AML-193 (cell line): ENCODE measurements around the gene LRAT.
A peak's percentile ranks its signal among the peaks of the same experiment; 100 is the strongest.

ENCODE experiments used
- DNase-seq, 2 experiments: peaks; one replicate each; lab custom pipeline; 2025; lab: John Stamatoyannopoulos, UW

LRAT gene

DNA sequence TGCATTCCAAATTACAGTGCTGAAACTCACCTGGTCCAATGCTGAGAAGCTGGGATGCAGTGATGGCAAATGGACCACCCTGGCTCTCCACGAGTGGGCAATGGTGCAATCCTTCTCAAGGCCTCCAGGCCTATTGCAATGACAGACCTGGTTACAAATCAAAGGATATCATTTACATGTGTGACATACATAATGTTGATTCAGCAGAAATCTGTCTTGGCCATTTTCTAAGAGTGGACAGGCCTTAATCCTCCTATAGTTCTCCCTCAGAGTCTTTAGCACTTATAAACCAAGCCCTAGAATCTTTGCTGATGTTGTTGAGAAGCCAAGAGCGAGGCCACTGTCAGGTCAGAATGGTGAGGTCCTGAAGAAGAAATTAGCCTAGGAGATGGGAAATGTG lies 17.1 kb downstream of the LRAT start:
- DNase-seq: no peak

DNA sequence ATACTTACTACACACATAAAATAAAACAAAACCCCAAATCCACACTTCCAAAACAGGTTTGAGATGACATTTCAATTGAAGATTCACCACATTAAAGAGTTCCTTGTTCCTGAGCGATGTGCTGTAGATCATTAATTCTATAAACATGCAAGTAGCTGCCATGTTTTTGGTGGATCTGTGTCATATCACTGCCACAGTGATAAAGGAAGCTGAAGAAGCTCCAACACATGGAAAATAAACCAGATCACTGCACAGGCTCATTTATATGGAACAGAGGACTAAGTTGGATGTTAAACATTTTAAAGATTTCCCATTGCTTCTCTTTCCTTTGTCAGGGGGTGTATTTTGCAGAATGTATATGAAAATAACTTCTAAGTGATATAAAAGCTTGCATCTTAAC lies 34.5 kb downstream of the LRAT start:
- DNase-seq: no peak

DNA sequence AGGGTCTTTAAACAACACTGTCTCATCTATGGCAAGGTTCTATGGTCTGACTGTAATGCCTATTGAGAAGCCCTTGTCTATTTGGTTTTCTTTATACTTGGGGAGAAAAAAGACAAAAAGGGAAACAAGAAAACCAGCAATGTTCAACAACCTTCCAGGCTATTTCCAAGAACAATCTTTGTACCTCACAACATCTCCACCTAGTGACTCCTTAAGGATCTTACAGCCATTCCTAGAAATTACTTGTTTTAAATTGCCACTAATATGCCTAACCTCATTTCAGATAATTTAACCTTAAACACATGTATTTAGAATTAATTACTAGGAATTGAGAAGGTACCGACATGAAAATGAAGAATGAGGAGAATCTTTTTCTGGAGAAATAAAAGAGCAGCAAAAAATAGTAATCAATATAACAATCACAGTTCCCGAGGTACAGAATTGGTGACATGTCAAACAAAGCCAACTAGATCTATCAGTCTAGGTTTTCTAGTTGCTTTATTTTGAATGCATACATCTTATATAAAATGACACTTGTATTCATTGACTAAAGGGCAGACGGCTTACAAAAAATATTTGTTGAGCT lies 35.7 kb downstream of the LRAT start:
- DNase-seq: peak in 1 of 2 experiments; percentile 6

DNA sequence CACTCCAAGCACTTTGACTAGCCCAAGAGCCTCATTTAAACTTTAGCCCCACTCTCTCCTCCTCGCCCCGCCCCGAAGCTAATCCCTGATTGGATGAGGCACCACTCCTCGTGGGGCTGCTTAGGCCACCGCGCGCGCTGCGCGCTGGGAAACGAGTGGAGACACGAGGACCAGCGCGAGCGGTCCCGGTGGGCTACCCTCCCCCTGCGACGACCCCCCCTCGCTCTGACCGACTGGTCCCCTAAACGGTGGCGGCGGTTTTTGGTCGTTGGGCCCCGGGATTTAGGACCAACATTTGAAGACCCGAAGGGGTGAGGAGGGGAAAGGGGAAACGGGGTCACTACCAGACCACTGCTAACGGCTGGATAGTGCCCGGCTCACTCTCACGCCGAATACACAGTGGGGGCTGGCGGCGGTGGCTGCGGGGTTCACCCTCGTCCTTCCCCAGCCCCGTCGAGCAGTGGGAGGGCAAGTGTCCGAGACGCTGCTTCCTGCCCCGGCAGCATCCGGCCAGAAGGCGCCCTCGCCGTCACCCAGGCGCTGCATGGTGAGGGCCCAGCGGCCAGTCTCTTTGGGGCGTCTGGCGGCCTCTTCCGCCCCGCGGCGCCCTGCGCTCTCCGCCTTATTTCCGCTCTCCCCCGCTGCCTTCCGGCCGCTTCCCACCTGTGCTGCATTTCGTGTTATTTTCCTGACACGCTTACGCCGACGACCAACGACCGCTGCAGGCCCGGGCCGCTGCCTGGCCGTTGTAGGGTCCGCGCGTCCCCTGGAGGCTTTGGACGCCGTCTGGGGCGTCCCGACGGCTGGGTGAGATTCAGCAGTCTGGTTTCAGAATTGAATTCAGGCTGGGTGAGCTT lies 37.6 kb downstream of the LRAT start, which contains the start of gene RBM46:
RBM46 (plus strand) TSS at position 147 of the 857 bp plus-strand sequence. CDS start 15,481 bp downstream, outside the sequence.
- DNase-seq: no peak

DNA sequence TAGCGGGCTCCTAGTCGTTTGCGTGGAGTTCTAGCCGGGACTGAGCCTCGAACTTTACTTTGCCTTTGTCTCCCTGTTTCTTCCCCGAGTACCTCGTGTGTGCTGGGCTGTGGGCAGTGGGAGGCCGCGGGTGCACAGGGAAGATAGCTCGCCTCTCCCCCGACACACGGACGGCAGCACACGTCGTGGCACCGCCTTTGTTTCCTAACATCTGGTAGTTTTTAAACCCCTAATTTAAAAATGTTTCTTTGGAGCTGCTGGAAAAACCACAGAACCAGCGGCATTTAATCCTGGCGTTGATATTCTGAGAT lies 38.1 kb downstream of the LRAT start:
- DNase-seq: no peak
